ENCODE measurements around the gene STAT5B. TPM values are rescaled to one million over a fixed set of nuclear protein-coding genes. Genes with fewer than 3 reads are reported as not detected.

Gene STAT5B
- total and polyA plus RNA-seq, 2 of the 8 experiments (the other 6 are each of a cell fraction or from before 2014, with no cell fraction given) = 35.3 to 52.6 TPM

DNA sequence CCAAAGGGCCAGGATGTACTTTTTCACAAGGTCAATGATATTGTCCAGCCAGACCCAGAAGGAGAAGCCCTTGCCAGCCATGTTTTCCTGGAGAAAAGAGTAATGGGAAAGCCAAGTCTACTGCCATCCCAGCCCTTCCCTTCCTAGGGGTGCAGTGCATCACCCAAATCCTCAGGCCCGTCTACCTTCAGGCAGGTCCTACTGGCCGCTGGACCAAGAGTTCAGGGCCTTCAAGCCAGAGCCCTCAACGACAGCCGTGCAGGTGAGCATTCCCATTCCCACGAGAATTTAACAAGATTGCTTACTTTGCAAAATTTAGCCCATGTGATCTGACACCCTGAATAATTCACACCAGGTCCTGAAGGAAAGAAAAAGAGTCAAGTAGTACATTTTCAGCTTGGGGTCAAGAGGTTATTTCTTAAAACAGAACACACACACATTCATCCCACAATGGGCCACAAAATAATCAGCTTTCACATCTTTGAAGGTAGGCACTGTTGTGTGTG lies 47.1 kb upstream of the STAT5B start (continued):
- TF ChIP-seq, protein P1, sequence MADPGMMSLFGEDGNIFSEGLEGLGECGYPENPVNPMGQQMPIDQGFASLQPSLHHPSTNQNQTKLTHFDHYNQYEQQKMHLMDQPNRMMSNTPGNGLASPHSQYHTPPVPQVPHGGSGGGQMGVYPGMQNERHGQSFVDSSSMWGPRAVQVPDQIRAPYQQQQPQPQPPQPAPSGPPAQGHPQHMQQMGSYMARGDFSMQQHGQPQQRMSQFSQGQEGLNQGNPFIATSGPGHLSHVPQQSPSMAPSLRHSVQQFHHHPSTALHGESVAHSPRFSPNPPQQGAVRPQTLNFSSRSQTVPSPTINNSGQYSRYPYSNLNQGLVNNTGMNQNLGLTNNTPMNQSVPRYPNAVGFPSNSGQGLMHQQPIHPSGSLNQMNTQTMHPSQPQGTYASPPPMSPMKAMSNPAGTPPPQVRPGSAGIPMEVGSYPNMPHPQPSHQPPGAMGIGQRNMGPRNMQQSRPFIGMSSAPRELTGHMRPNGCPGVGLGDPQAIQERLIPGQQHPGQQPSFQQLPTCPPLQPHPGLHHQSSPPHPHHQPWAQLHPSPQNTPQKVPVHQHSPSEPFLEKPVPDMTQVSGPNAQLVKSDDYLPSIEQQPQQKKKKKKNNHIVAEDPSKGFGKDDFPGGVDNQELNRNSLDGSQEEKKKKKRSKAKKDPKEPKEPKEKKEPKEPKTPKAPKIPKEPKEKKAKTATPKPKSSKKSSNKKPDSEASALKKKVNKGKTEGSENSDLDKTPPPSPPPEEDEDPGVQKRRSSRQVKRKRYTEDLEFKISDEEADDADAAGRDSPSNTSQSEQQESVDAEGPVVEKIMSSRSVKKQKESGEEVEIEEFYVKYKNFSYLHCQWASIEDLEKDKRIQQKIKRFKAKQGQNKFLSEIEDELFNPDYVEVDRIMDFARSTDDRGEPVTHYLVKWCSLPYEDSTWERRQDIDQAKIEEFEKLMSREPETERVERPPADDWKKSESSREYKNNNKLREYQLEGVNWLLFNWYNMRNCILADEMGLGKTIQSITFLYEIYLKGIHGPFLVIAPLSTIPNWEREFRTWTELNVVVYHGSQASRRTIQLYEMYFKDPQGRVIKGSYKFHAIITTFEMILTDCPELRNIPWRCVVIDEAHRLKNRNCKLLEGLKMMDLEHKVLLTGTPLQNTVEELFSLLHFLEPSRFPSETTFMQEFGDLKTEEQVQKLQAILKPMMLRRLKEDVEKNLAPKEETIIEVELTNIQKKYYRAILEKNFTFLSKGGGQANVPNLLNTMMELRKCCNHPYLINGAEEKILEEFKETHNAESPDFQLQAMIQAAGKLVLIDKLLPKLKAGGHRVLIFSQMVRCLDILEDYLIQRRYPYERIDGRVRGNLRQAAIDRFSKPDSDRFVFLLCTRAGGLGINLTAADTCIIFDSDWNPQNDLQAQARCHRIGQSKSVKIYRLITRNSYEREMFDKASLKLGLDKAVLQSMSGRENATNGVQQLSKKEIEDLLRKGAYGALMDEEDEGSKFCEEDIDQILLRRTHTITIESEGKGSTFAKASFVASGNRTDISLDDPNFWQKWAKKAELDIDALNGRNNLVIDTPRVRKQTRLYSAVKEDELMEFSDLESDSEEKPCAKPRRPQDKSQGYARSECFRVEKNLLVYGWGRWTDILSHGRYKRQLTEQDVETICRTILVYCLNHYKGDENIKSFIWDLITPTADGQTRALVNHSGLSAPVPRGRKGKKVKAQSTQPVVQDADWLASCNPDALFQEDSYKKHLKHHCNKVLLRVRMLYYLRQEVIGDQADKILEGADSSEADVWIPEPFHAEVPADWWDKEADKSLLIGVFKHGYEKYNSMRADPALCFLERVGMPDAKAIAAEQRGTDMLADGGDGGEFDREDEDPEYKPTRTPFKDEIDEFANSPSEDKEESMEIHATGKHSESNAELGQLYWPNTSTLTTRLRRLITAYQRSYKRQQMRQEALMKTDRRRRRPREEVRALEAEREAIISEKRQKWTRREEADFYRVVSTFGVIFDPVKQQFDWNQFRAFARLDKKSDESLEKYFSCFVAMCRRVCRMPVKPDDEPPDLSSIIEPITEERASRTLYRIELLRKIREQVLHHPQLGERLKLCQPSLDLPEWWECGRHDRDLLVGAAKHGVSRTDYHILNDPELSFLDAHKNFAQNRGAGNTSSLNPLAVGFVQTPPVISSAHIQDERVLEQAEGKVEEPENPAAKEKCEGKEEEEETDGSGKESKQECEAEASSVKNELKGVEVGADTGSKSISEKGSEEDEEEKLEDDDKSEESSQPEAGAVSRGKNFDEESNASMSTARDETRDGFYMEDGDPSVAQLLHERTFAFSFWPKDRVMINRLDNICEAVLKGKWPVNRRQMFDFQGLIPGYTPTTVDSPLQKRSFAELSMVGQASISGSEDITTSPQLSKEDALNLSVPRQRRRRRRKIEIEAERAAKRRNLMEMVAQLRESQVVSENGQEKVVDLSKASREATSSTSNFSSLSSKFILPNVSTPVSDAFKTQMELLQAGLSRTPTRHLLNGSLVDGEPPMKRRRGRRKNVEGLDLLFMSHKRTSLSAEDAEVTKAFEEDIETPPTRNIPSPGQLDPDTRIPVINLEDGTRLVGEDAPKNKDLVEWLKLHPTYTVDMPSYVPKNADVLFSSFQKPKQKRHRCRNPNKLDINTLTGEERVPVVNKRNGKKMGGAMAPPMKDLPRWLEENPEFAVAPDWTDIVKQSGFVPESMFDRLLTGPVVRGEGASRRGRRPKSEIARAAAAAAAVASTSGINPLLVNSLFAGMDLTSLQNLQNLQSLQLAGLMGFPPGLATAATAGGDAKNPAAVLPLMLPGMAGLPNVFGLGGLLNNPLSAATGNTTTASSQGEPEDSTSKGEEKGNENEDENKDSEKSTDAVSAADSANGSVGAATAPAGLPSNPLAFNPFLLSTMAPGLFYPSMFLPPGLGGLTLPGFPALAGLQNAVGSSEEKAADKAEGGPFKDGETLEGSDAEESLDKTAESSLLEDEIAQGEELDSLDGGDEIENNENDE (IDR thresholded peaks at IDR 0.05; ENCODE audit: insufficient replicate concordance, low read length) = no peak
- no peak for TF ChIP-seq RNF2 (IDR thresholded peaks at IDR 0.05; ENCODE audit: borderline replicate concordance, low read depth, low read length, missing control alignments, poor library complexity, severe bottlenecking)
- TF ChIP-seq SP4 (IDR thresholded peaks at IDR 0.05; ENCODE audit: low read length) = no peak
- no peak for TF ChIP-seq RXRA (IDR thresholded peaks at IDR 0.05; ENCODE audit: insufficient read depth, low read depth, low read length)
- TF ChIP-seq RFX5 (IDR thresholded peaks at IDR 0.05; ENCODE audit: borderline replicate concordance, low read depth, low read length) = no peak
- TF ChIP-seq, protein P2, sequence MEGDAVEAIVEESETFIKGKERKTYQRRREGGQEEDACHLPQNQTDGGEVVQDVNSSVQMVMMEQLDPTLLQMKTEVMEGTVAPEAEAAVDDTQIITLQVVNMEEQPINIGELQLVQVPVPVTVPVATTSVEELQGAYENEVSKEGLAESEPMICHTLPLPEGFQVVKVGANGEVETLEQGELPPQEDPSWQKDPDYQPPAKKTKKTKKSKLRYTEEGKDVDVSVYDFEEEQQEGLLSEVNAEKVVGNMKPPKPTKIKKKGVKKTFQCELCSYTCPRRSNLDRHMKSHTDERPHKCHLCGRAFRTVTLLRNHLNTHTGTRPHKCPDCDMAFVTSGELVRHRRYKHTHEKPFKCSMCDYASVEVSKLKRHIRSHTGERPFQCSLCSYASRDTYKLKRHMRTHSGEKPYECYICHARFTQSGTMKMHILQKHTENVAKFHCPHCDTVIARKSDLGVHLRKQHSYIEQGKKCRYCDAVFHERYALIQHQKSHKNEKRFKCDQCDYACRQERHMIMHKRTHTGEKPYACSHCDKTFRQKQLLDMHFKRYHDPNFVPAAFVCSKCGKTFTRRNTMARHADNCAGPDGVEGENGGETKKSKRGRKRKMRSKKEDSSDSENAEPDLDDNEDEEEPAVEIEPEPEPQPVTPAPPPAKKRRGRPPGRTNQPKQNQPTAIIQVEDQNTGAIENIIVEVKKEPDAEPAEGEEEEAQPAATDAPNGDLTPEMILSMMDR (IDR thresholded peaks at IDR 0.05; ENCODE audit: control extremely low read depth in 1 of 3, insufficient read depth in 1 of 3, low read depth in 1 of 3, low read length in 3 of 3) = no peak
- no peak for TF ChIP-seq CHD2 (IDR thresholded peaks at IDR 0.05; ENCODE audit: low read length)

All from H1 (cell line).